ENCODE results near the gene TP63. TPM values are rescaled to one million over a fixed set of nuclear protein-coding genes. Genes with fewer than 3 reads are reported as not detected.

Gene TP63
- polyA plus RNA-seq, 1 donor from 2014 or later, result 0.12 TPM

GRCh38 chr3:189724356-189724755 lies 93.2 kb downstream of the TP63 start:
- Histone ChIP-seq H3K27me3 (ENCODE audit: insufficient read depth, low read depth, low read length) (no peaks in the 10 kb centered on the region), H3K4me2 (ENCODE audit: low read length) (no peak overlapping the region)
- no peak for TF ChIP-seq RAD21 (conservative IDR thresholded peaks at IDR 0.05)
- no peak for TF ChIP-seq SMC3 (conservative IDR thresholded peaks at IDR 0.05; ENCODE audit: poor library complexity)
- TF ChIP-seq REST (IDR thresholded peaks at IDR 0.05; ENCODE audit: borderline replicate concordance), result no peak
- no peak for TF ChIP-seq POLR2AphosphoS5 (IDR thresholded peaks at IDR 0.05)
- no peak for TF ChIP-seq CTCF (IDR thresholded peaks at IDR 0.05; ENCODE audit: poor library complexity, severe bottlenecking)
- TF ChIP-seq MXI1 (conservative IDR thresholded peaks at IDR 0.05; ENCODE audit: poor library complexity, severe bottlenecking), result no peak
- TF ChIP-seq TAF1 (IDR thresholded peaks at IDR 0.05; ENCODE audit: low read depth), result no peak
- TF ChIP-seq EZH2 (IDR thresholded peaks at IDR 0.05; ENCODE audit: borderline replicate concordance, insufficient read depth, low read length, poor library complexity, severe bottlenecking), result no peak
- TF ChIP-seq EP300 (conservative IDR thresholded peaks at IDR 0.05; ENCODE audit: poor library complexity, severe bottlenecking), result no peak

GRCh38 chr3:189726277-189726676 lies 95.1 kb downstream of the TP63 start:
- no peaks in the 10 kb centered on the region for H4K20me1 ChIP-seq (ENCODE audit: insufficient read depth)
- no peaks in the 10 kb centered on the region for H3F3A ChIP-seq (ENCODE audit: insufficient read depth, low read length, poor library complexity, severe bottlenecking)
- H3K9ac ChIP-seq (ENCODE audit: low read length), result no peak overlapping the region
- no peaks in the 10 kb centered on the region for H3K79me2 ChIP-seq (replicated peaks; ENCODE audit: insufficient read depth, low read length)
- no peaks in the 10 kb centered on the region for H3K9me2 ChIP-seq (ENCODE audit: insufficient read depth, low read length)
- no peaks in the 10 kb centered on the region for H3K27me3 ChIP-seq (ENCODE audit: insufficient read depth, low read depth, low read length)
- TF ChIP-seq SMC3 (conservative IDR thresholded peaks at IDR 0.05; ENCODE audit: poor library complexity) (no peak), EP300 (conservative IDR thresholded peaks at IDR 0.05; ENCODE audit: poor library complexity, severe bottlenecking) (no peak), EZH2 (IDR thresholded peaks at IDR 0.05; ENCODE audit: borderline replicate concordance, insufficient read depth, low read length, poor library complexity, severe bottlenecking) (no peak), POLR2AphosphoS5 (IDR thresholded peaks at IDR 0.05) (no peak), CTCF (IDR thresholded peaks at IDR 0.05; ENCODE audit: poor library complexity, severe bottlenecking) (no peak), RAD21 (conservative IDR thresholded peaks at IDR 0.05) (no peak)
- H2AFZ ChIP-seq (ENCODE audit: low read depth, low read length), result no peak overlapping the region
- no peaks in the 10 kb centered on the region for H3K36me3 ChIP-seq (ENCODE audit: insufficient read depth, low read length)
- H3K9me3 ChIP-seq (ENCODE audit: low read length), result no peaks in the 10 kb centered on the region
- H3K27ac ChIP-seq (ENCODE audit: low read length), result no peak overlapping the region
- H3K4me3 ChIP-seq (ENCODE audit: low read length), result no peak overlapping the region
- no peak overlapping the region for H3K4me2 ChIP-seq (ENCODE audit: low read length)

More at GRCh38 chr3:189724356-189724755, 93.2 kb downstream of the TP63 start:
- H3F3A ChIP-seq (ENCODE audit: insufficient read depth, low read length, poor library complexity, severe bottlenecking), result no peaks in the 10 kb centered on the region
- no peaks in the 10 kb centered on the region for H3K9me2 ChIP-seq (ENCODE audit: insufficient read depth, low read length)
- no peaks in the 10 kb centered on the region for H3K36me3 ChIP-seq (ENCODE audit: insufficient read depth, low read length)
- H3K9ac ChIP-seq (ENCODE audit: low read length), result no peak overlapping the region
- no peak overlapping the region for H2AFZ ChIP-seq (ENCODE audit: low read depth, low read length)
- no peak overlapping the region for H3K27ac ChIP-seq (ENCODE audit: low read length)
- H3K79me2 ChIP-seq (replicated peaks; ENCODE audit: insufficient read depth, low read length), result no peaks in the 10 kb centered on the region
- no peaks in the 10 kb centered on the region for H4K20me1 ChIP-seq (ENCODE audit: insufficient read depth)
- H3K9me3 ChIP-seq (ENCODE audit: low read length), result no peaks in the 10 kb centered on the region
- no peak overlapping the region for H3K4me3 ChIP-seq (ENCODE audit: low read length)
